Measurements from ENCODE around the gene RAB7B. TPM values are rescaled to one million over a fixed set of nuclear protein-coding genes. Genes with fewer than 3 reads are reported as not detected.

RAB7B gene
- total RNA-seq, 2 donors from 2014 or later = 4.8 to 5.1 TPM

DNA sequence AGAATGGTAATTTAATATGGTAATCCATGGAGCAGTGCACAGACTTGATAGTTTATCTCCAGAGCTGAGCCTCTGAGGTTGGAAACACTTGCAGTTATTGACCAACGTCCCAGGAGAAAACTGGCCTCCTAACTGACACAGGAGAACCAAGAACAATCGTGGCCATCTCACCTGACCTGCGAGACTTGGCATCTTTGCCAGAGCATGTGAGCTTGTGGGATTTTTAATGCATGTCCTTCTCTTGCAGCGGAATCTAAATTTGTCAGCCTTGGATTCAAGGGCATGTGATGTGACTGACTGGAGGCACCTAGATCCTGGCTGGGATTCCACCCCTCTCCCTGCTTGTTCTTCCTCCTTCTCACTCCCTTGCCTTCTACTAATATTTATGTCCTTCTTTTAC lies 32.1 kb downstream of the RAB7B start:
- no peak overlapping the region for H3K4me3 ChIP-seq
- H3K27ac ChIP-seq = peak overlapping the region in 1 of 2 donors; percentile 23
- no peaks in the 10 kb centered on the region for H3K27me3 ChIP-seq
- DNase-seq (ENCODE audit: low spot score) = no peak
- H3K36me3 ChIP-seq = no peaks in the 10 kb centered on the region
- H3K4me1 ChIP-seq = peaks cover 0 to 20% of the 10 kb centered on the region in 2 donors
- TF ChIP-seq, protein P1, sequence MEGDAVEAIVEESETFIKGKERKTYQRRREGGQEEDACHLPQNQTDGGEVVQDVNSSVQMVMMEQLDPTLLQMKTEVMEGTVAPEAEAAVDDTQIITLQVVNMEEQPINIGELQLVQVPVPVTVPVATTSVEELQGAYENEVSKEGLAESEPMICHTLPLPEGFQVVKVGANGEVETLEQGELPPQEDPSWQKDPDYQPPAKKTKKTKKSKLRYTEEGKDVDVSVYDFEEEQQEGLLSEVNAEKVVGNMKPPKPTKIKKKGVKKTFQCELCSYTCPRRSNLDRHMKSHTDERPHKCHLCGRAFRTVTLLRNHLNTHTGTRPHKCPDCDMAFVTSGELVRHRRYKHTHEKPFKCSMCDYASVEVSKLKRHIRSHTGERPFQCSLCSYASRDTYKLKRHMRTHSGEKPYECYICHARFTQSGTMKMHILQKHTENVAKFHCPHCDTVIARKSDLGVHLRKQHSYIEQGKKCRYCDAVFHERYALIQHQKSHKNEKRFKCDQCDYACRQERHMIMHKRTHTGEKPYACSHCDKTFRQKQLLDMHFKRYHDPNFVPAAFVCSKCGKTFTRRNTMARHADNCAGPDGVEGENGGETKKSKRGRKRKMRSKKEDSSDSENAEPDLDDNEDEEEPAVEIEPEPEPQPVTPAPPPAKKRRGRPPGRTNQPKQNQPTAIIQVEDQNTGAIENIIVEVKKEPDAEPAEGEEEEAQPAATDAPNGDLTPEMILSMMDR (IDR thresholded peaks at IDR 0.05) = no peak
- no peaks in the 10 kb centered on the region for H3K9me3 ChIP-seq

DNA sequence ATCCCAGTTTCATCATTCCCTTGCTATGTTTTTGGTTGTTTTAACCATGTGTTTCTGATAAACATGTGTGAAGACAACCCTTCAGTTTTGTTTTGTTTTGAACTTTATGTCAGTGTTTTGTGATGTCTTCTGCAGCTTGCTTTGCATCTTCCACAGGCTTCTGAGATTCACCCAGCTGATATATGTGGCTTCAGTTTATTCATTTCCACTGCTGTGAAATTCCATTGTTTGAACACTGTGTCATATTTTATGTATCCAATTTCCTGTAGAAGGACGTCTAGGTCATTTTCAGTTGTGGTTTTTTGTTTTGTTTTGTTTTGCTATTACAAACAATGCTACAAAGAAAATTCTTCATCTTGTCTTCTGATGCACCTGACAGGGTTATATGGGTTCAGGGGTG lies 32.7 kb downstream of the RAB7B start:
- H3K4me3 ChIP-seq = no peak overlapping the region
- H3K36me3 ChIP-seq = no peaks in the 10 kb centered on the region
- no peaks in the 10 kb centered on the region for H3K9me3 ChIP-seq
- H3K27ac ChIP-seq = no peak overlapping the region
- no peak for DNase-seq (ENCODE audit: low spot score)
- H3K27me3 ChIP-seq = no peaks in the 10 kb centered on the region
- TF ChIP-seq, protein P1 (IDR thresholded peaks at IDR 0.05) = no peak
- peaks cover 0 to 14% of the 10 kb centered on the region in 2 donors for H3K4me1 ChIP-seq

DNA sequence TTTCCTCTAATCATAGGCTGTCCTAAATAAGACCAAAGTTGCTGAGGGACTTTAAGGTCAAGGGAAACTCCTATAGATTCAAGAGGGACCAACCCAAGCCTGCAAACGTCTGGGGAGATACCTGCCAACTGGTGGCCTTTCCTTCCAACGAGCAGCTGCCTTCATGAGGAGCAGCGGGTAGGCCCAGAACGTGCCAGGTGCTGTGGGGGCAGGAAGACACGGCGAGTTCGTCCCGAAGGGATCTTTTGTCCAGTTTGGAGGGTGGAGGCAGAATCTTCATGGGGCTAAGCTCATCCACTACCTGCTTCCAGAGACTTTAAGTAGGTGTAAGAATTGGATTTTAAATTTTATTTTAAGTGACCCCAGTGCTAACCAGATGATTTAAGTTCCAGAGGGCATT lies 34.0 kb downstream of the RAB7B start:
- H3K4me3 ChIP-seq = no peak overlapping the region
- DNase-seq (ENCODE audit: low spot score) = no peak
- peaks cover 0 to 9% of the 10 kb centered on the region in 2 donors for H3K4me1 ChIP-seq
- H3K36me3 ChIP-seq = no peaks in the 10 kb centered on the region
- no peaks in the 10 kb centered on the region for H3K9me3 ChIP-seq
- no peaks in the 10 kb centered on the region for H3K27me3 ChIP-seq
- no peak overlapping the region for H3K27ac ChIP-seq
- TF ChIP-seq, protein P1 (IDR thresholded peaks at IDR 0.05) = no peak

DNA sequence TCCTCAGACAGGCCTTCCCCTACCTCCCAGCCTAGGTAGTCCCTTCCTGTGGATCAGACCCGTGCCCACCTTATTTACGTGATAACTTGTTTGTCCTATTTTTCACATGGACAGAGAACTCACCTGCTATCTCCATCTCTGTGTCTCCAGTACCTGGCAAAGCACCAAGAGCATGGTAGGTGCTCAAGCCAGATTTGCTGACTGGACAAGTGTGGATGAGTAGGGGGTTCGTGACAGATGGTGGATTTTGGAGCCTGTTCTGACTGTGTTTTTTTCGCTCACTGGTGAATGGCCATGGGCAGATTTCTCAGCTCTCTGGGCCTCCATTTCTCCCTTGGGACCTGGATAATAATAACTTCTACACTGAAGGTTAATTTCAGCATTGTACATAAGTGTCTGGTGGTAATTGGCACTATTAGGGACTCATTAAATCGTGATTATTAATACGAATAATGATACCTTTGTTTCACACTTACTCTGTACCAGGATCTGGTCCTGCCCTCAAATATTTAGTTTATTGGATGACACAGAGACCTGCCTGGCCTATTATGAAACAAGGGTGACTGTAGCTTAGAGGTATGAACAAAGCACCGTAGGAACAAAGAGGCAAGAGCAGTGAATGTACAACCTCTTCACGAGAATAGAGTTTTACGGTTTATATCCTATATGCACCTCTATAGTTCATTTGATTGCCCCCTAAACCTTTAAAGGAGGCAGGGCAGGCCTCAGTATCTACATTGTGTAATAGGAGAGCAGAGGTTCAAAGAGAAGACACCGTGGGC lies 35.5 kb downstream of the RAB7B start:
- peaks cover 0 to 13% of the 10 kb centered on the region in 2 donors for H3K4me1 ChIP-seq
- no peaks in the 10 kb centered on the region for H3K36me3 ChIP-seq
- no peaks in the 10 kb centered on the region for H3K27me3 ChIP-seq
- no peak overlapping the region for H3K27ac ChIP-seq
- H3K9me3 ChIP-seq = no peaks in the 10 kb centered on the region
- no peak for DNase-seq (ENCODE audit: low spot score)
- no peak overlapping the region for H3K4me3 ChIP-seq
- TF ChIP-seq, protein P1 (IDR thresholded peaks at IDR 0.05) = no peak

DNA sequence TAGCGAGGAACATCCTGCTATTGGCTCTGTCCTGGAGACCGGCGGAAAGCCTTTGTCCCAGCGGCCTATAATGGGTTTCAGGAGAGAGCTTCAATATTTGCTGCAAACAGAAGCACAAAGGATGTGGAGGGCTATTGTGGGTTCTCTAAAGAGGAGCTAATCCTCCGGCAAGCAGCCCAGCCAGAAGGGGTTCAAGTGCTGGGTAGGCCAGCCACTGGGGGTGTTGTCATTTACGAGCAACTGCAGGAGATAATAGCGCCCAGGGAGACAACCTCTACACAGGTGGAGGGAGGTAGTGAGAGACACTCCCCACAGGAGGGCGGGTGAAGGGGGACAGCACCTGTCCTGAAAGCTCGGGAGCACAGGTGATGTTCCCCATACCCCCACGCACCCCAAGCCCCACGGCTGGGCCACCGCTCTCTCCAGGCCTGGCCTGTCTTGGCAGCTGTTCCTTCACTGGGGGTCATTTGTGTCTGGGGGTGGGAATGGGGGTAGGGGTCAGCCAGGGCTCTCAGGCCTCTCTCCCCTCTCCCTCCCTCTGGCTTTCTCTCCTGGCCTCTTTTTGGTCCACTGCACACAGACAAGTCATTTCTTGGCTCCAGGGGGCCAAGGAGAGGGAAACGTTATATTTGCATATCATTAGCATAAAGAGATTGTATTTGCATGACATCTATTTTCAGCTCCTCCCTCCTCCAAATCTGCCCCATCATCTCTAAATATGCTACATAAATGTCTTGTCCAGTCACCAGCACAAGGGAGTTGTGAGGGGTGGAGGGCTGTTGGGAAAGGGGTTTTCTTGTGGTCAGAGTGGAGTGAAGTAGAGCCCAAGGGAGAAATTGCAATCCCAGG lies 37.9 kb downstream of the RAB7B start:
- Histone ChIP-seq H3K27ac (no peak overlapping the region), H3K4me3 (no peak overlapping the region), H3K36me3 (no peaks in the 10 kb centered on the region), H3K9me3 (no peaks in the 10 kb centered on the region), H3K27me3 (no peaks in the 10 kb centered on the region), H3K4me1 (peaks cover 0 to 22% of the 10 kb centered on the region in 2 donors)
- TF ChIP-seq, protein P1 (IDR thresholded peaks at IDR 0.05) = no peak
- DNase-seq (ENCODE audit: low spot score) = no peak

All from right atrium auricular region (tissue), 2 donors.